ENCODE measurements around the gene DYSF. TPM values are rescaled to one million over a fixed set of nuclear protein-coding genes. Genes with fewer than 3 reads are reported as not detected.

DYSF gene
- total RNA-seq, 2 experiments from 2014 or later = not detected

DNA sequence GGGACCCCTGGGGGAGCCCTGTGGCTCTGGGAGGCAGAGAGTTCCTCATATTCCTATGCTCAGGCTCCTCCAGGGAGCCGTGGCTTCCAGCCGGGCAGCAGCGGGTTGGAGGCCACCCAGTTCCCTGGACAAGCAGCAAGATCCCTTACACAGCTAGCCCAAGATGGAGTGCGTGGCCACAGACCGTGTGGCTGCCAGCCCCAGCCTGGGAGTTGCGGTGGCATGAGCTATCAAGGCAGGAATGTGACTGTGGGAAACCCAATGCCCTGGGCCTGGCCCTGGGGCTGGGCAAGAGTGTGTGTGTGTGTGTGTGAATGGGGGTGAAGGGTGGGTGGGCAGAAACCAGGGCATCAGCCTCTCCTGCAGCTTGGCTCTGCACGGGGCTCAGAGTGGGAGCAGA is 130.5 kb downstream of the DYSF start:
- POLR2A ChIA-PET = no interaction called here
- intact Hi-C loops (cut with micrococcal nuclease) = no loop called here
- CTCF ChIA-PET = no interaction called here
- Mint-ChIP-seq H3K4me1 (ENCODE audit: low read depth) (no peaks in the 10 kb centered on the region), H3K36me3 (no peaks in the 10 kb centered on the region), H3K4me3 (no peak overlapping the region), H3K9me3 (no peaks in the 10 kb centered on the region), H3K27ac (no peak overlapping the region), H3K27me3 (no peaks in the 10 kb centered on the region)
- no peak for DNase-seq

DNA sequence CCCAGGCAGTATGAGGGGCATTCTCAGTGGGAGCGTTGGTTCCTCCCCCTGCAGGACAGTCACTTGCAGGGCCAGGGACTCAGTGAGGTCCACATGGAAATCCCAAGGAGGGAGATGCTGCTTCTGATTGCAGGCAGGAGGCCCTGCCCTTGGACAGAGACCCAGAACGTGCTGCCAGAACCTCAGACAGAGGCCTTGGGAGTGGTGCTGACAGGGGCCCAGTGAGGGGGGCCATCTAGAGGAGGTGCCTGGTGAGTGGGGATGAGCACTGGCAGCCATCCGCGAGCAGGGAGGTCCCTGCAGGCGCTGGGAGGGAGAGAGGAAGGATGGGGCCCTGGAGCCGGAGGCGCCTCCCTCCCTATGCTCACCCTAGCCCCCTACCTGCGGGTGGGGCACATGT is 133.1 kb downstream of the DYSF start:
- no peaks in the 10 kb centered on the region for H3K9me3 Mint-ChIP-seq
- no peaks in the 10 kb centered on the region for H3K36me3 Mint-ChIP-seq
- ChIA-PET CTCF (no interaction called here), POLR2A (no interaction called here)
- DNase-seq = no peak
- intact Hi-C loops (cut with micrococcal nuclease) = no loop called here
- no peak overlapping the region for H3K27ac Mint-ChIP-seq
- no peaks in the 10 kb centered on the region for H3K27me3 Mint-ChIP-seq
- H3K4me1 Mint-ChIP-seq (ENCODE audit: low read depth) = no peaks in the 10 kb centered on the region
- no peak overlapping the region for H3K4me3 Mint-ChIP-seq

DNA sequence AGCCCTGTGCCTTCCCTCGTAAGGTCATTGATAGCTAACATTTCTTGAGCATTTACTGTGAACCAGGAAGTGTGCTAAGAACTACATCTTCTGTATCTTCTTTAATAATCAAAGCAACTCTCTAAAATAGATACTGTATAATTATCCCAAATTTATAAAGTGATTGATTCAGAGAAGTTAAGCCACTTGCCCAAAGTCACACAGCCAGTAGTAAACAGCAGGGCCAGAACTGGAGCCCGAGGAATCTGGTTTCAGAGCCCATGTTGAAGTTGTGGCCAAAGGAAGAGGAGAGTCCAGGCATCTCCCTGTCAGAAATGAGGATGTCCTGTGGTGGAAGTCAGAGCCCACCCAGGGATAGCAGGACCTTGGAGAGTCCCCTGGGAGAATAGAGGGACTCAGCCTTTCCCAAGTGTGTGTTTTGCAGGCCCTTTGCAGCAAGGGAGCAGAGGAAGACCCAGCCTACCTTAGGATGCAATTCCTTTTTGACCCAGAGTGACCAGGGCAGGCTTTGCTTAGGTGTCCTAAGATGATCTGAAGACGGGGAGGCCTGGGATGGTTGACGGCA is 134.2 kb downstream of the DYSF start:
- no peak overlapping the region for H3K4me3 Mint-ChIP-seq
- H3K4me1 Mint-ChIP-seq (ENCODE audit: low read depth) = no peaks in the 10 kb centered on the region
- no peaks in the 10 kb centered on the region for H3K9me3 Mint-ChIP-seq
- H3K36me3 Mint-ChIP-seq = no peaks in the 10 kb centered on the region
- ChIA-PET CTCF (no interaction called here), POLR2A (no interaction called here)
- no peak overlapping the region for H3K27ac Mint-ChIP-seq
- DNase-seq = no peak
- H3K27me3 Mint-ChIP-seq = no peaks in the 10 kb centered on the region
- intact Hi-C loops (cut with micrococcal nuclease) = no loop called here

DNA sequence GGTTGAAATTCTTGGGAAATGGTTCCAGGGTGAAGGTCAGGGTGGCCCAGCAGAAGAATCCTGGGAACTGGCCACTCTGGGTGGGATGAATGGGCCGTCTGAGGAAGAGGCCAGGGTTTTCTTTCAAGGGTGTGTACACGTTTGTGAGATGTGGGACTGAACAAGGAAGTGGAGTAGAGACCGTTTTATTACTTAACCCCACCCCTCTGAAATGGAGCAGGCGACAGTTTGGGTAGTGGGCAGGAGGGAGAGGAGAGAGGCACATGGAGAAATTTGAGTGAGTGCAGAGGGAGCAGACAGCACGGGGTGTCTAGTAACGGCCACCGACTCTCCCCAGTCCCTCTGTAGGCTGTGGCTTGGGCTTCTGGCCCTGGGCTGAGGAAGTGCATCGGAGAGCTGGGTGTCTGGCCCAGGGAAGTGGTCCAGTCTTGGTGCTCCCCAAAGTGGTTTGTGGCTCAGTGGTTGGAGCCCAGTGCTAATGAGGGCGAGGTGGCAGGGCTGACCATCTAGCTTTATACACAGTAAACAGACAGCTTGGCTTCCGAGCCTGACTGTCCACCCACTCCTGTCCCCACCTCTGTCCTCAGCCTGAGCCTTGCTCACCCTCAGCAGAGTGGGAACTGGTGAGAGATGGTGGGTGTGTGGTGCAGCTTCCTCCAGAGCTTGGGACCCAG is 135.3 kb downstream of the DYSF start:
- no peaks in the 10 kb centered on the region for H3K9me3 Mint-ChIP-seq
- H3K4me3 Mint-ChIP-seq = no peak overlapping the region
- POLR2A ChIA-PET = no interaction called here
- no peaks in the 10 kb centered on the region for H3K4me1 Mint-ChIP-seq (ENCODE audit: low read depth)
- intact Hi-C loops (cut with micrococcal nuclease) = no loop called here
- no peak for DNase-seq
- CTCF ChIA-PET = no interaction called here
- no peaks in the 10 kb centered on the region for H3K36me3 Mint-ChIP-seq
- no peak overlapping the region for H3K27ac Mint-ChIP-seq
- H3K27me3 Mint-ChIP-seq = no peaks in the 10 kb centered on the region

DNA sequence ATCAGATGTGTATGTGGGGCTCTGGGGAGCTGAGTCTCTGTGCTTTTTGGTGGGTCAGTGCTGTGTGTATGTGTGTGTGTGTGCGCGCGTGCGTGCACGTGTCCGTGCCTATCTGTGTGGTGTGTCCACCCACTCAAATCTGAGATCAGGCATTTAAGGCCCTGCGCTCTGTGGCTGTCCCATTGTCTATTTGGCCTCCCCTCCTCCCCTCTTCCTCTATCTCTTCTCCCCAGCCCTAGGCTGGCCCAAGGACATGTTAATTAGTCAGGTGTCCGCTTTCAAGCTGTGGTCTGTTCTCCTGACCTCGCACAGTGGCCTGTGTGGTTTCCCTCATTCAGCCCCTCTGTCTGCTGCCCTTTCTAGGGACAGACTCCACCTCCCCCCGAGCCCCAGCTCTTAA is 136.4 kb downstream of the DYSF start:
- intact Hi-C loops (cut with micrococcal nuclease) = no loop called here
- H3K4me1 Mint-ChIP-seq (ENCODE audit: low read depth) = no peaks in the 10 kb centered on the region
- CTCF ChIA-PET = no interaction called here
- POLR2A ChIA-PET = no interaction called here
- H3K27me3 Mint-ChIP-seq = peaks cover 1% of the 10 kb centered on the region
- H3K4me3 Mint-ChIP-seq = no peak overlapping the region
- no peaks in the 10 kb centered on the region for H3K36me3 Mint-ChIP-seq
- H3K9me3 Mint-ChIP-seq = no peaks in the 10 kb centered on the region
- DNase-seq = no peak
- no peak overlapping the region for H3K27ac Mint-ChIP-seq

DNA sequence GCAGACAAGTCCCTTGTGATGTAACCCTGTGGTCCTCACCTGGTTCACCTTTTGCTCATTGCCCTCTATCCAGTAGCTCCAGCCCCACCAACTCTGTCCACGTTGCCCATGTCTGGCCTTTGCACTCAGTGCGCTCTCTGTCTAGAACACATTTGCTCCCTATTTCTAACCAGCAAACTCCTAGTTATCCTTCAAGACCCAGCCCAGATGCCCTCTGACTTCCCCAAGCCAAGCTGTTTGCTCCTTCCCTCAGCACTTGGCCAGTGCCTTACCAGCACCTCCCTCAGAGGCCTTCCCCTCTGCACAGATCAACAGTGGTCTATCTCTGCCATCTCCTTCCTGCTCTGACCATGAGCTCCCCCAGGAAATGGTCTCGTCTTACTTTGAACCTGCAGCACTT is 137.7 kb downstream of the DYSF start:
- Mint-ChIP-seq H3K4me1 (ENCODE audit: low read depth) (no peaks in the 10 kb centered on the region), H3K9me3 (no peaks in the 10 kb centered on the region), H3K27ac (no peak overlapping the region), H3K27me3 (peaks cover 2% of the 10 kb centered on the region), H3K36me3 (no peaks in the 10 kb centered on the region), H3K4me3 (no peak overlapping the region)
- ChIA-PET POLR2A (no interaction called here), CTCF (no interaction called here)
- intact Hi-C loops (cut with micrococcal nuclease) = no loop called here
- no peak for DNase-seq

DNA sequence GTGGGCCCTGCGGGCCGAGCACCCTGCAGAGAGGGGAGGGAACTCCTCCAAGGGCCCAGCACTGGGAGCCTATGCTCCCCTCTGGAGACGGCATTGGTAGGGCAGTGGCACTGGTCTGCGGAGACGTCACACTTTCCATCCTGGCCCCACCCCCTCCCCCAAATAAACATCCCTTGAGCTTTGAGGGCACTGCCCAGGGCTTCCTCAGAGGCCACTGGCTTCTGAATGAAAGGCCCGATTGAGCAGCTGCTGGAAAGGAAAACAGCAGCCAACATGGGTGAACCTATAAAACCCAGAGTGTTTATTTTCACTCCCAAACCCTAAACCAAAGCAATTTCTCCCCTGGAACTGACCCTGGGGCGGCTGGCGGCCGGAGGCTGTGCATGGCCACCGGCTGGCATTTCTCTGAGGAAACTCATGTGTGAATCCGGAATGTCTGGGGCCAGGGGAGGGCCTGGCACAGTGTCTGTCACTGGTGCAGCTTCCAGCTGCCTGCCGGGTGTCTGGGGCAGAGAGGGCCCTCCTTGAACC is 138.9 kb downstream of the DYSF start:
- CTCF ChIA-PET = no interaction called here
- Mint-ChIP-seq H3K4me1 (ENCODE audit: low read depth) (no peaks in the 10 kb centered on the region), H3K27ac (no peak overlapping the region), H3K36me3 (no peaks in the 10 kb centered on the region), H3K4me3 (no peak overlapping the region), H3K27me3 (peaks cover 2% of the 10 kb centered on the region), H3K9me3 (no peaks in the 10 kb centered on the region)
- POLR2A ChIA-PET = no interaction called here
- no peak for DNase-seq
- intact Hi-C loops (cut with micrococcal nuclease) = no loop called here

DNA sequence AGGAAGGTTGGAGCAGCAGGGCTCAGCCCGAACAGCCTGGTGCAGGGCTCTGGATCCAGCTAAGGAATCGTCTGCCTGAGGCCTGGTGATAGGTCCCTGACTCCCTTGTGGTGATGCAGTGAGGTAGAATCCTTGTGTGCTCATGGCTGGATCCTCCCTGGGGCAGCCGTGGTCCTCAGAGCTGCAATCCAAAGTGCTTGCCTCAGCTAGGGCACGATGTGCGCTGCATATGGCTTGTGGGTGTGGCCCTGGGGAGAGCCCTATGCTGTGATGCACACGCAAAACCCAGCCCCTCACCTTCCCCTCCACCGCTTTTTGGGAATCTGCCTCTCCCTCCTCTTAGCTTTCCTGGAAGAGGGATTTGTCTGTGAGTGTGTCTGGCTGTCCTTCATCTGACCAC is 142.2 kb downstream of the DYSF start:
- Mint-ChIP-seq H3K27ac (no peak overlapping the region), H3K27me3 (peaks cover 3% of the 10 kb centered on the region), H3K4me1 (ENCODE audit: low read depth) (no peaks in the 10 kb centered on the region), H3K36me3 (no peaks in the 10 kb centered on the region), H3K4me3 (no peak overlapping the region), H3K9me3 (no peaks in the 10 kb centered on the region)
- ChIA-PET POLR2A (no interaction called here), CTCF (no interaction called here)
- DNase-seq = no peak
- intact Hi-C loops (cut with micrococcal nuclease) = no loop called here

DNA sequence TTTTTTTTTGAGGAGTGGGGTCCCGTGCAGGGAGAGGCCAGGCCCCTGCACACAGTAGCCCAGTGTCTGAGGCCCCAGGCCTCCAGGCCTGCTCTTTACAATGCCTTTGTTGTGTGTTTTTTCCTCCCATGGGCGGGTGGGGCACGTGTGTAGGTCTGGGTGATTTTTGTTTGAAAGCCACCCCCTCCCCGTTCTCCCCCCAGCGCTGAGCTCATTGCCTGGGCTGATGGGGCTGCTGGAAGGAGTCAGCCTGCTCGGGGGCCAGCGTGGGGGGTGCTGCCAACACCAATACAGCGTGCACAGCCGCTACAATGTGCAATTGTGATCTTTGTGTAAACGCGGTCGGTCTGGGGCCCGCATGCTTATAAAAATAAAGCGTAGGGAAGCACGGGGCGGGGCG is 142.7 kb downstream of the DYSF start:
- H3K36me3 Mint-ChIP-seq = no peaks in the 10 kb centered on the region
- ChIA-PET CTCF (no interaction called here), POLR2A (no interaction called here)
- H3K4me1 Mint-ChIP-seq (ENCODE audit: low read depth) = no peaks in the 10 kb centered on the region
- intact Hi-C loops (cut with micrococcal nuclease) = no loop called here
- no peak for DNase-seq
- no peak overlapping the region for H3K27ac Mint-ChIP-seq
- peaks cover 3% of the 10 kb centered on the region for H3K27me3 Mint-ChIP-seq
- no peaks in the 10 kb centered on the region for H3K9me3 Mint-ChIP-seq
- no peak overlapping the region for H3K4me3 Mint-ChIP-seq

DNA sequence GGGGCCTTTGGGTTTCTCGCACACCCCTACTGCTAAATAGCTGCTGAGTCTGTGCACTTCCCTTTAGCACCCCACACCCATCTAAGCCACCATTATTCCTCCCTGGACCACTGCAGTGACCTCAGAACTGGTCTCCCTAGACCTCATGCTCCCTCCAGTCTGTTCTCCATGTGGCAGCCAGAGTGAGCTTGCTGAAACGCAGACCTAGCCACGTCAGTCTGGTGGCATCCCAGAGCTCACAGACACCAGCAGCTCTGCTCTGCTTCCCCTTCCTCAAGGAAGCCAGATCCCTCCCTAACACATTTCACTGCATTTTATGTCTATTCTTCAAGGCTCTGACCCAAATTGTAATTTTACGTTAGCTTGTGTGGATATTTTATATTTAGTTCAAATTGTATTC is 144.4 kb downstream of the DYSF start:
- intact Hi-C loops (cut with micrococcal nuclease) = no loop called here
- Mint-ChIP-seq H3K9me3 (no peaks in the 10 kb centered on the region), H3K27me3 (peaks cover 3% of the 10 kb centered on the region), H3K4me1 (ENCODE audit: low read depth) (no peaks in the 10 kb centered on the region), H3K27ac (no peak overlapping the region), H3K36me3 (no peaks in the 10 kb centered on the region), H3K4me3 (no peak overlapping the region)
- CTCF ChIA-PET = interaction anchor here (0.6 kb wide), 1 partner anchor 202 kb away, joined by 3 read pairs; no protein-coding TSS in a partner anchor
- POLR2A ChIA-PET = no interaction called here
- no peak for DNase-seq

DNA sequence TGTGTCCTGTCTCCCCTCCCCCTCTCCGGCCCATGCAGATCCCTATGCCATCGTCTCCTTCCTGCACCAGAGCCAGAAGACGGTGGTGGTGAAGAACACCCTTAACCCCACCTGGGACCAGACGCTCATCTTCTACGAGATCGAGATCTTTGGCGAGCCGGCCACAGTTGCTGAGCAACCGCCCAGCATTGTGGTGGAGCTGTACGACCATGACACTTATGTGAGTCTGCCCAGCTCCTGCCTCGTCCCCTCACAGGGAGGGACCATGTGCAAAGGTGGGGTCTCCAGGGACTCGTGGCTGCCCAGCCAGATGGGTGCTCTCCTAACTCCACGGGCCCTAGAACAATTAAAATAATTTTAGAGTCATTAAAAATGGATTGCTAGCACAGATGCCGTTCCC is 145.2 kb downstream of the DYSF start:
- POLR2A ChIA-PET = no interaction called here

DNA sequence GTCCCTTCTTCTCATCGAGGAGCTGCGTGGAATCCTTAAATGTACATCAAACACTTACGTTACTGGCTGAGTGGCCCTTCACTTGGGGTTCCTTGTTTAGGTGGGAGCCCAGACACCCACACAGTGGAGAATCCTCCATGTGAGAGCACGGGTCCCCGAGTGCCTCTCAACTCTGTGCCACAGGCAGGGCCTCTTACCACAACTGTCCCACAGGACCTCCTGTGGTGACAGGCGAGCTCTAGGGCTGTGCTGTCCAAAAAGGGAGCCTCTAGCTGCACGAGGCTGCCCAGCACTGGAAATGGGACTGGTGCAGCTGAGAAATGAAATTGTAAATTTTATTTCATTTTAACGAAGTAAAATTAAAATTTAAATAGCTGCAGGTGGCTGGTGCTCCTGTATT is 145.7 kb downstream of the DYSF start:
- ChIA-PET CTCF (no interaction called here), POLR2A (no interaction called here)
- intact Hi-C loops (cut with micrococcal nuclease) = no loop called here
- Mint-ChIP-seq H3K27ac (no peak overlapping the region), H3K4me3 (no peak overlapping the region), H3K4me1 (ENCODE audit: low read depth) (no peaks in the 10 kb centered on the region), H3K36me3 (no peaks in the 10 kb centered on the region), H3K27me3 (peaks cover 6% of the 10 kb centered on the region), H3K9me3 (no peaks in the 10 kb centered on the region)
- DNase-seq = no peak

More for the DNA sequence above, 145.2 kb downstream of the DYSF start:
- Mint-ChIP-seq H3K9me3 (no peaks in the 10 kb centered on the region), H3K4me3 (no peak overlapping the region), H3K36me3 (no peaks in the 10 kb centered on the region), H3K27me3 (peaks cover 6% of the 10 kb centered on the region), H3K27ac (no peak overlapping the region), H3K4me1 (ENCODE audit: low read depth) (no peaks in the 10 kb centered on the region)
- DNase-seq = no peak
- intact Hi-C loops (cut with micrococcal nuclease) = no loop called here
- CTCF ChIA-PET = no interaction called here

DNA sequence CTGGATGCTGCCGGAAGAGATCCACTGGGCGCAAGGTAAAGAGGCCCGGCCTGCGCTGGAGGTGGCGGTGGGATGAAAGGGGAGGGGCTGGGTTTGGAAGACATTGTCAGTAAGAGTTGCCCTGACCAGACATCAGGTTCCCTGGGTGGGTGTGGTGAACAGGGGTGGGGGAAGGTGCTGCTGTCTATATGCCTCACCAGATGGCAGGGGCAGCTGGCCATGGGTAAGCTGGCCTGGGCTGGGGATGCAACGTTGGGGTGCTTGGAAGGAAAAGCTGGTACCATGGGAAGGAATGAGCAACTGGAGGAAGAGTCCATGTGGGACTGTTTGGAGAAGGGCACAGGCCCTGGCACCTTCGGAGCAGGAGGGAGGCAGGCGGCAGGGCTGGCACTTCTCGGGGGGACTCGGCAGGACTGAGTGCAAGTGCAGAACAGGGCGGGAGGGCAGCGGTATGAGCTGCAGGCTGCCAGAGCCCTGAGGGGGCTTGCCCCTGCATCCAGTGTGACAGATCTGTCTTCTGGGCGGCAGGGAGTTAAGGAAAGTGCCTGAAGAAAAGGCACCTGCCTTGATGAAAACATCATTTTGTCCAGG is 146.4 kb downstream of the DYSF start:
- Mint-ChIP-seq H3K27ac (no peak overlapping the region), H3K36me3 (no peaks in the 10 kb centered on the region), H3K4me3 (no peak overlapping the region), H3K4me1 (ENCODE audit: low read depth) (no peaks in the 10 kb centered on the region), H3K27me3 (peaks cover 10% of the 10 kb centered on the region), H3K9me3 (no peaks in the 10 kb centered on the region)
- DNase-seq = no peak
- POLR2A ChIA-PET = no interaction called here
- intact Hi-C loops (cut with micrococcal nuclease) = no loop called here
- CTCF ChIA-PET = no interaction called here
